GM08714 (cell line): Measurements from ENCODE around the gene CORO1C.
A peak's percentile ranks its signal among the peaks of the same experiment; 100 is the strongest.
"Not testable (repeated sequence)": the region's sequence is repeated elsewhere in the genome, so short reads cannot be mapped to it uniquely, and the experiment has no call there.

Experiments
- H3K4me3 ChIP-seq: fragments of 200-500 bp; sonication (Bioruptor generic); 2 replicates; pipeline ENCODE4 v1.5.1; 2014; ENCODE audit warnings: mild to moderate bottlenecking, low read length, inconsistent platforms
- ZNF274 ChIP-seq: IDR thresholded peaks from 2 replicates; pipeline ENCODE4 v1.6.1; 2012; ENCODE audit warnings: mild to moderate bottlenecking, low read depth, low read length

Gene CORO1C

DNA sequence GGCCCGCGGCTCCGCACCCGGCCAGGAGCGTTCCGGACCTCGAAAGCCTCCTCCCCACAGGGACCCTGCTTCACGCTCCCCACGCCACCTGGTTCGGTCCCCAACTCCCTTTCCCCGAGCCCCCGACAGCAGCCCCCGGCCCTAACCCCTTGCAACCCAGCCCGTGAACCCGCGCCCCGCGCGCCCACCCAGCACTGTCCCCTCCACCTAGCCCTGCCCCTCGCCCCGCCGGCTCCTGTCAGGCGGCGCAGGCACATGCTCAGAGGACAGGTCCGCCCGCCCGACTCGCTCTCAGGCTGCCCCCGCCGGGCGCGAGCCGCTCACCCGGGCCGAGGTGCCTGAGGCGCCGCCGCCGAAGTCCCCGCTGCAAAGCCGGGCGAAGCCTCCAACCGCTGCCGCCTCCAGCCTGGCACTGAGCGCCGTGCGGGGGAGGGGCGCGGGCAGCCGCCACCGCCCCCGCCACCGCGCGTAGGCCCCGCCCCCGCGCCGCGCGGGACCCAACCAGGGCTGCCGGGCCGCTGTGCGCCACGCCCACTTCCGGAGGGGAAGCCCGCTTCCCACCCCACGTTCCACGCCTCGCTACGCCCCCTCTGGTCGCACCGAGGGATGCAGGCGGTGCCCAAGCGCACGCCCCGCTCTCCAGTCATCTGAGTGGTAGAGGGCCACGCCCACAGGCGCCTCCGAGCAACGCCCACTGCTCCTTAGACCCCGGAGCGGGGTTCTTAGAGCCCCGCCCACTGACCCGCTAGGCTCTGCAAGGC, at the start of gene CORO1C:
CORO1C (minus strand) TSS at position 414 of the 761 bp plus-strand sequence. CDS start 30,200 bp downstream, outside the sequence.
- H3K4me3 ChIP-seq, result peak within 1 kb of the TSS; percentile 88
- no peak for TF ChIP-seq ZNF274

DNA sequence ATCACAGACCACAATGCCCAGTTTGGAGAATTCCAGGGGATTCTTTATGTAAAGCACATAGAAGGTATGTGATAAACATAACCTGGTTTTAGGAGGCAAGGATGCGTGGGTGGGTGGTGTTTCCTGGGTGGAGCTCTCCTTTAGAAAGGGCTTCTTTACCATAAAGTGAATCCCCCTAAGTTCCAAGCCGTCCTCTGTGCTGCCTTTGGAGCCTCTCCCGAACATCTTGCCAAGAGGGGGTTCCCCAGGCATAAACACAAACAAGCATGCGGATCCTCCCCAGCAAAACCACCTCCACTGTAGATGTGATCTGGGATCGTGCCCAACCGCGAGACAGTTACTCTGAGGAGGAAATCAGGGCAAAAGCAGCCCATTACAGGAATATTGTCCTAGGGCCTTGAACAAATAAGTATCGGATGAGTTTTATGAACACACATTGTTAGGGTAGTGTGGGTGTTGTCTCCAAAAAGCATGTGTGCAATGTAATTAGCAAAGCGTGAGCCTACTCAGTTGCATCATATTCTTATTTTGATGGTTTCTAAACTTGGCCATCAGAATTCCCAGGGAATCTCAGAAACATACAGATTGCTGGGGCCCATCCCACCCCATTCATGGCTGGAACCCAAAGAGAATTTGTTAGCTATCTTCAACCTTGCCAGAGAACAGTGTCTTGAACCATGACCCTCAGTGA, 48.8 kb upstream of the CORO1C start:
- no peak overlapping the region for H3K4me3 ChIP-seq
- no peak for TF ChIP-seq ZNF274

- H3K4me3 ChIP-seq, result no peak overlapping the region
- no peak for TF ChIP-seq ZNF274
Observed at GRCh38 chr12:108778053-108778452, 46.7 kb upstream of the CORO1C start.

DNA sequence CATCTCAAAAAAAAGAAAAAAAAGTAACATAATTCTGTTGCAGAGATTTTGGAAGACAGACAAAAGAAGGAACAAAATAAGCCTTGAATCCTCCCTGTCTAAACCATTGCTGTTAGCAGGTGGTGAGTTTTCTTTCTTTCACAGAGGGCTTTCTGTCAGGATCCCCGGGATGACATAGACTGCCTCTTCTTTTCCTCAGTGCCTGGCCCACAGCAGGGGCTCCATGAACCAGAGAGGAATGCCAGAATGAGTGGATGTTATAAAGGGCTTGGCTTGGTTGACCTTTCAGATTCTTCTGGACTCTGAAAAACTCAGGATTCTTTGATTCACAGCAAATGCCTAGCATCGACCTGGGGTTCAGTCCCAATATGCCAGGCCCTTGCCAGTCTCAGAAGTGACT, 45.8 kb upstream of the CORO1C start:
- H3K4me3 ChIP-seq, result no peak overlapping the region
- TF ChIP-seq ZNF274, result no peak

DNA sequence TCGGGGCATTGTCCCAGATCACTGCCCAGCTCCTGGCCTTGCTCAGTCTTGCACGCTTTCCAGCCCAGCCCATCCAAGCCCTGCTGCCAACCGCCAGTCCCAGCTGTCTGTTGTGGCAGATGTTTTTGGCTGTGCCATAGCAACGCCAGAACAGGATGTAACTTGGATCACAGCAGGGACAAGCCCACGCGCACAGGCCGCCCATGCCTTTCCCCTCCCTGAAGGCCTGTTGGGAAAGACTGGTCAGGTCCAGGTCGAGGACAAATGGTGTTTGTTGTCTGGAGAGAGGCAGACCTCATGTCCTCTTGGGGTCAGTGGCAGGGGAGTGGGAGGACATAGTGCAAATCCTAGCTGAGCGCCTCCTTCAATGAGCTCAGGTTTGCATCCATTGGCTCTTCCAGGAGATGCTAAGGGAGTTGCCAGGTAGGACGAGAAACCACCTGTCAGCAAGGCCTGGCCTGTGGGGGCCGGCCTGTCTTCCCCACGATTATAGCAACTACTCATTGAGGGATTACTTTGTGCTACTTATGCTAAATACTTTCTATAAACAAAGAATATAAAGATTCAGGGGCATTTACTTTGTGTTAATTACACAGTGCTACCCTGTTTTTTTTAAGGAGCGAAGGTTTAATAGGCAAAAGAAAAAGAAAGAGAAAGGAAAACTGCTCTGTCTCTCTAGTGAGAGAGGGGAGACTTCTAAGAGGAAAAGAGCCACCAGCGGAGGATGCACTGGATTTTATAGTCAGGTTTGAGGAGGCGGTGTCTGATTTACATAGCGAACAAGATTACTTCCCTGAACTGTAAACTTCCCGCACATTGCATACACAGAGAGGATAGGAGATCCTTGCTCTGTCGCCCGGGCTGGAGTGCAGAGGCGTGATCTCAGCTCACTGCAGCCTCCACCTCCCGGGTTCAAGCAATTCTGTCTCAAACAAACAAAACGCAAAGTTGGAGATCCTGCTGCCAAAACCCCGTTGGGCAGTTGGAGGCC, 42.8 kb upstream of the CORO1C start:
- no peak overlapping the region for H3K4me3 ChIP-seq
- no peak for TF ChIP-seq ZNF274

DNA sequence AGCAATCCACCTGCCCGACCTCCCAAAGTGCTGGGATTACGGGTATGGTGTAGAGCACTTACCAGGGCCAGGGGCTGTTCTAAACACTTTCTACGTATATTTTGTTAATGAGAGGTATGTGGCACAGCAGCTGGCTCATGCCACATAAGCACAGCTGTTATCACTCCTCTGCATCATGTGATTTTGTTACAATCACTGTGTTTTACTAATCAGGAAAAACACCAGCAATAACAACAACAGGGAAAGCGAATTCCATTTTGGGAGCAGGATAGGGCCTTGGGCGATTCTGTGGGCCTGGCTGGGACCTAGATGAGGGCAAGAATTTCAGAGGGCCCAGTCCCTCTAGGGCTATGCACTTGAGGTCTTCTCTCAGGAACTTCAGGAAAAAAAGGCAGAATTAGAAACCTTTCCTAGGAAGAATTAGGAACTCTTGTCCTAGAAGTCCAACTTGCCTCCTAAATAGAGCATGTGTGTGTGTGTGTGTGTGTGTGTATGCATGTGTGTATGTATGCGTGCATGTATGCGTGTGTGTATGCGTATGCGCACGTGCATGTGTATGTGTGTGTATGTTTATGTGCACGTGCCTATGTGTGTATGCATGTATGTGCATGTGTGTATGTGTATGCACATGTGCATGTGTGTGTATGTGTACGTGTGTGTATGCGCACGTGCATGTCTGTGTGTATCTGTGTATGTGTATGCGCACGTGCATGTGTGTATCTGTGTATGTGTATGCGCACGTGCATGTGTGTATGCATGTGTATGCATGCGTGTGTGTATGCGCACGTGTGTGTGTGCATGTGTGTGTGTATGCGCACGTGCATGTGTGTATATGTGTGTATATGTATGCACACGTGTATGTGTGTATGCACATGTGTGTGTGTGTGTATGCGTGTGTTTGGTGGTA, 41.8 kb upstream of the CORO1C start:
- no peak for TF ChIP-seq ZNF274
- H3K4me3 ChIP-seq, result no peak overlapping the region

- no peak overlapping the region for H3K4me3 ChIP-seq
- TF ChIP-seq ZNF274, result no peak
Observed at GRCh38 chr12:108772247-108772646, 40.9 kb upstream of the CORO1C start.

DNA sequence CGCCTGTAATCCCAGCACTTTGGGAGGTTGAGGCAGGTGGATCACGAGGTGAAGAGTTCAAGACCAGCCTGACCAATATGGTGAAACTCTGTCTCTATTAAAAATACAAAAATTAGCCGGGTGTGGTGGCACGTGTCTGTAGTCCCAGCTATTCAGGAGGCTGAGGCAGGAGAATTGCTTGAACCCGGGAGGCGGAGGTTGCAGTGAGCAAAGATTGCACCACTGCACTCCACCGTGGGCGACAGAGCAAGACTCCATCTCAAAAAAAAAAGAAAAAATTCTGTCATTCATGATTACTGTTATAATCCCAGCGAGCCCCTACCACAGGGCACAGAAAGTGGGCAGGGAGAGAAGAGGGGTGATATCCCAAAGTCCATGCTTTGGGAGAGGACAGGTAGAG, 40.5 kb upstream of the CORO1C start:
- H3K4me3 ChIP-seq, result not testable (repeated sequence)

DNA sequence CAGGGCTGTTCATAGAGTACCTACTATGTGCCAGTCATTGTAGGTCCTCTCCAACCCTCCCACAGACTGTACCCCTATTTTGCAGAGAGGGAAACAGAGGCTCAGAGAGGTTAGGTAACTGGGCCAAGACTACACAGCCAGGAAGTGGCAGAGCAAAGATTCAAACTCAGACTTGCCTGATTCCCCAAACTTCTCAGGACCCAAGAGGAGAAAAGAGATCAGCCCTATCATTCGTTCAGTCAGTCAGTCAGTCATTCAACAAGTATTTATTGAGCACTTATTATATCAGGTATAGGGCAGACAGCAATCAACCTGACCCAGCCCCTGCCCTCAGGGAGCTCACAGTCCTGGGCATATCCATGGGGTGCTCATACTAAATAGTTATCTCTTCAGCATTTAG, 39.6 kb upstream of the CORO1C start:
- TF ChIP-seq ZNF274, result no peak
- no peak overlapping the region for H3K4me3 ChIP-seq

DNA sequence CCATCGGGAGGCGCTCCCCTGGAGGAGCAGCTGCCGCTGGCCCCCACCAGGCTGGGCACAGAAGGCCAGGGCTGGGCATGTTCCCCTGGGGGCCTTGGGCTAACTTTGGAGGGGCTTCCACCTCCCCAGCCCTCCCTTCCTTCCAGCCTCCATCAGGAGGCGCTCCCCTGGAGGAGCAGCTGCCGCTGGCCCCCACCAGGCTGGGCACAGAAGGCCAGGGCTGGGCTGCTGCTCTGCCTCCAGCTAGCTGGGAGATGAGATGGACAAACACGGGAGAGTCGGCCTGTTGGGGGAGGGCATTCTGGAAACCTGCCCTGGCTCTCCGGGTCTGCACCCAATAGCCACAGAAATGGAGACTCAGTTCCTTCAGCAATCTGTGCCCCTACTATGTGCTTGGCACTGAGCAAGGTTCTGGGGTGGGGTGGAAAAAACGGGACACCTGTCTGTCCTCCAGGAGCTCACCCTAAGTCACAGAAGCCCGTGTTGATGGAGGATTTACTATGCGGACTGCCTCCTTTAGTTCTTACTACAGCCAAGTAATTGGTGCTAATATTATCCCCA, 39.0 kb upstream of the CORO1C start:
- H3K4me3 ChIP-seq, result no peak overlapping the region
- no peak for TF ChIP-seq ZNF274

DNA sequence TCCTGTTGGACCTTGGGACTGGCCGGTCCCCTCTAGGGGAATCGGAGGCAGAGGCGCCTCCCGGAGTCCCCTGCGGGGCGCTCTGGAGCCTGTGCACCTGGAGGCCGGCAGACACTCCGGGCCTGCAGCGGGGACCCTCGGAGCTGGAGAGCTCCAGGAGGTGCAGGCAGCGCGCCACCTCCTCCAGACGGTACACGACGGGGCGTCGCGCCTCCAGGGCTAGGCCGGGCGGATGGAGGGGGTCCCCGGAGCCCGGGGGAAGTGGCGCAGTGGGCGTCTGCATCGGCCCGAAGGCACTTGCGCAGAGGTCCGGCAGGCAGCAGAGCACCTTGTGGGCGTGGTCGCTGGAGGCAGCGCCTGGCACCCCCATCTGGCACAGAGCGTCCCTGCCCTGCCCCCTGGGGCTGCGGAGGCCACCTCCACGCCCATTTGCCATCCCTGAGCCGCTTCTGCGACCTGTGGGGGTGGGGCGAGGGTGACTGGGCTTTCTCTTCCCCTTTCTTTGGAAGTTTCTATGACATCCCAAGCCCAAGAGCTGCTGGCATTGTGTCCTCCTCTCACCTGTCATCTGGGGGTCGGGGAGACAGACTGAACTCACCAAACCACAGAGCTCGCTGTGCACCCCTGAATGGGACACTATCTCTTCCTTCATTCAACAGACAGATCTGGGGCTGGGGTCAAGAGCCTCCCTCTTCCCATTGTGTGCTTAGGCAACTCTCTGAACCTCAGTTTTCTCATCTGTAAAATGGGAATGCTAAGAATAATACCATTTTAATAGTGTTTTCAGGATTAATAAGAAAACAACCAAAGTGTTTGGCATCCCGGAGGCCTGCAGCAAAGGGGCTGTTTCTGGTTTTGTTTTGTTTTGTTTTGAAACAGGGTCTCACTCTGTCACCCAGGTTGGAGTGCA, 37.5 kb upstream of the CORO1C start:
- TF ChIP-seq ZNF274, result no peak
- H3K4me3 ChIP-seq, result no peak overlapping the region

GRCh38 chr12:108766294-108766693, 35.0 kb upstream of the CORO1C start:
- no peak overlapping the region for H3K4me3 ChIP-seq
- TF ChIP-seq ZNF274, result no peak

- no peak for TF ChIP-seq ZNF274
- H3K4me3 ChIP-seq, result no peak overlapping the region
Observed at GRCh38 chr12:108765289-108765764, 34.0 kb upstream of the CORO1C start.
